Activated CD8-positive, alpha-beta T cell treated with anti-CD3 and anti-CD28 coated beads, Interleukin-2, amount 10 ng/mL, durations not matched to agents 7 days and 5 days (primary cell): ENCODE results near the gene MAP1B. TPM values are rescaled to one million over a fixed set of nuclear protein-coding genes. Genes with fewer than 3 reads are reported as not detected.
"Not testable (repeated sequence)": the region's sequence is repeated elsewhere in the genome, so short reads cannot be mapped to it uniquely, and the experiment has no call there.

ENCODE experiments used
- ATAC-seq: fragments of 150-1000 bp; cut with Tn5 transposase; one replicate; pipeline ENCODE4 v1.10.0; 2021; ENCODE audit warnings: moderate library complexity
- CTCF ChIA-PET: fragments of 350-600 bp; sonication (Branson Sonifier 250); formaldehyde crosslinking; loops from one replicate; lab custom pipeline; 2021; ENCODE audit warnings: antibody characterized with exemption; lab: Charles Lee
- POLR2A ChIA-PET: fragments of 350-600 bp; sonication (Branson Sonifier 250); formaldehyde crosslinking; loops from one replicate; lab custom pipeline; 2021; ENCODE audit warnings: antibody characterized with exemption; lab: Charles Lee
- DNase-seq: peaks from one replicate; pipeline ENCODE4 v3.0.0-alpha.2; 2020
- H3K27ac Mint-ChIP-seq: one replicate; pipeline ENCODE4 v1.8.0; 2021; ENCODE audit warnings: mild to moderate bottlenecking, mixed read lengths
- H3K27me3 Mint-ChIP-seq: one replicate; pipeline ENCODE4 v1.8.0; 2021; ENCODE audit warnings: low read depth, mixed read lengths
- H3K36me3 Mint-ChIP-seq: one replicate; pipeline ENCODE4 v1.8.0; 2021; ENCODE audit warnings: low read depth, mixed read lengths
- H3K4me1 Mint-ChIP-seq: one replicate; pipeline ENCODE4 v1.8.0; 2021; ENCODE audit warnings: low read depth, mixed read lengths
- H3K4me3 Mint-ChIP-seq: one replicate; pipeline ENCODE4 v1.8.0; 2021; ENCODE audit warnings: mild to moderate bottlenecking, mixed read lengths
- H3K9me3 Mint-ChIP-seq: one replicate; pipeline ENCODE4 v1.8.0; 2022; ENCODE audit warnings: mixed read lengths; ENCODE audit not compliant: insufficient read depth
- total RNA-seq, 2 experiments: library from RNA; stranded (reverse); gene quantifications; one replicate each; pipeline ENCODE4 v1.2.3, GENCODE V29; 2021

The MAP1B gene
- total RNA-seq, 2 experiments from 2014 or later = 0.03 TPM; not detected in 1

DNA sequence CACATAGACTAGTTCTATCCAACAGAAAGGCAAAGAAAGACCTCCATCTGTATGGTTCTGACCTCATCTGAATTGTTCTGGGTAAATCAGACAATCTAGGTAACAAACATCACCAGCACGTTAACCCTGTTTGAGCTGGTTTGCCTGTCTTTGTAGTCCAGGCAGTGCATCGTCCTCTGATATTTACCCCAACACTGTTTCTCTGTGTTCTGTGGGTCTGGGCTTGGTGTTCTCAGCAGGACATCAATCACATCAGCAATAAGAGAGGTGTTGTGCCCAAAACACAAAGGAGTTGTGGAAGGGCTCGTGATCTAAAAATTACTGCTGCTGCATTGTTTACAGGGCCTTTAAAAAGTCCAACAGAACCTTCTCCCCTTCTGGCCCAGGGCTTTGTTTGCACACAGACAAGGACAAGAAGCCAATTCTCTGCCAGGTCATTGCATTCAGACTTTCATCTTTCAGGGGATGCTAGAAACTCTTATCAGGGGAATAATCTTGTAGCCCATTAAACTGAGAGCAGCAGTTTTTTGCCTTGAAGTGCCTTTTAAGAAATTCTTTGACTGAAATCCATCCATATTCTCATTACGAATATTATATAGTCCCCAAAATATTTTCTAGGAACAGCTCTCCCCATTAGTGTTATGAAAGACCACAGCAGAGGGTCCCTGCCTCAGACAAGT, 30.5 kb upstream of the MAP1B start:
- no peaks in the 10 kb centered on the region for H3K36me3 Mint-ChIP-seq
- CTCF ChIA-PET = no interaction called here

DNA sequence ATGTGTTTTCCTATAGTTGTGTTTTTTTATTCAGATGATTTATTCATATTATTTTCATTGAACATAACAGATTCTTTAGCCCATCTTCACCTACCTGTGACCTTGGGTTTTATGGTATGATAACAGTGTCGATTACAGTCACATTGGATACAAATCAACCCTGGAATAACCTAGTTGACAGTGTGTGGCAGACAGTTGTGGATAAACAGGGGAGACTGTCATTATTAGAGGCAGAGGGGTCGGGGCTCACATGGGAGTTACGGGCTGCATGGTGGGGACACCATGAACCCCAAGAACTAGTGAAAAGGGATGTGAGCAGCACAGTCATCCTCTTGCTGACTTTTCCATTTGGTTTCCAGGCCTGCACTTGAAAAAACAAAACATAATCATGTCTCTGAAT, 29.9 kb upstream of the MAP1B start:
- ChIA-PET CTCF (no interaction called here), POLR2A (no interaction called here)
- Mint-ChIP-seq H3K27ac (no peak overlapping the region), H3K27me3 (peaks cover 19% of the 10 kb centered on the region), H3K9me3 (no peaks in the 10 kb centered on the region), H3K4me1 (no peaks in the 10 kb centered on the region), H3K4me3 (no peak overlapping the region), H3K36me3 (no peaks in the 10 kb centered on the region)
- DNase-seq = no peak
- no peak for ATAC-seq

More for the DNA sequence above, 30.5 kb upstream of the MAP1B start:
- H3K27ac Mint-ChIP-seq = no peak overlapping the region
- POLR2A ChIA-PET = no interaction called here
- ATAC-seq (no peak), DNase-seq (no peak)
- H3K27me3 Mint-ChIP-seq = peaks cover 15% of the 10 kb centered on the region
- no peaks in the 10 kb centered on the region for H3K4me1 Mint-ChIP-seq
- no peak overlapping the region for H3K4me3 Mint-ChIP-seq
- no peaks in the 10 kb centered on the region for H3K9me3 Mint-ChIP-seq

DNA sequence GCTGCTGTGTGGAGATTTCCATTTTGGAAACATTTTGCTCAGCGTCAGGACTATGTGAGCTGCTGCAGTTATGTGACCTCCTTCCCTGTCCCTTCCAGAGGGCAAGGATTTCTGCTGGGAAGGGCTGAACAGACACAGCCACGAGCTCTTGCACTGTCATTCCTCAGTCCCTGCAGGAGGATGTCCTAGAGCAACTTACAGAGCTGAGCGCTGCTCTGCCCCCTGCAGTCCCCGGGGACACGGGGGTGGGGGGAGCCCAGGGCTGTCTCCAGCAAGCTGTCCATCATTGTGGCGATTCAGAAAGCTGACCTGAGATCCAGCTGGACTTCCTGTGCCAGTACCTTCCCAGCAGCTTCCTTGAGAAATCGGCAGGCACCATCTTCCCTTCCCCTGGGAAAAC, 28.0 kb upstream of the MAP1B start:
- Mint-ChIP-seq H3K36me3 (no peaks in the 10 kb centered on the region), H3K4me3 (no peak overlapping the region), H3K27ac (no peak overlapping the region), H3K27me3 (peaks cover 29% of the 10 kb centered on the region), H3K9me3 (no peaks in the 10 kb centered on the region), H3K4me1 (no peaks in the 10 kb centered on the region)
- ChIA-PET CTCF (no interaction called here), POLR2A (no interaction called here)
- no peak for DNase-seq
- ATAC-seq = no peak

GRCh38 chr5:72082048-72082447, 25.2 kb upstream of the MAP1B start:
- no peaks in the 10 kb centered on the region for H3K36me3 Mint-ChIP-seq
- no peaks in the 10 kb centered on the region for H3K9me3 Mint-ChIP-seq
- DNase-seq (no peak), ATAC-seq (no peak)
- no peaks in the 10 kb centered on the region for H3K4me1 Mint-ChIP-seq
- CTCF ChIA-PET = no interaction called here
- no peak overlapping the region for H3K27ac Mint-ChIP-seq
- peaks cover 34% of the 10 kb centered on the region for H3K27me3 Mint-ChIP-seq
- H3K4me3 Mint-ChIP-seq = no peak overlapping the region
- POLR2A ChIA-PET = no interaction called here

GRCh38 chr5:72084876-72085275, 22.4 kb upstream of the MAP1B start:
- Mint-ChIP-seq H3K27me3 (peaks cover 23% of the 10 kb centered on the region), H3K4me1 (no peaks in the 10 kb centered on the region), H3K4me3 (no peak overlapping the region), H3K27ac (no peak overlapping the region), H3K9me3 (no peaks in the 10 kb centered on the region), H3K36me3 (no peaks in the 10 kb centered on the region)
- CTCF ChIA-PET = no interaction called here
- ATAC-seq (no peak), DNase-seq (no peak)
- POLR2A ChIA-PET = no interaction called here

GRCh38 chr5:72085319-72085718, 22.0 kb upstream of the MAP1B start:
- Mint-ChIP-seq H3K27ac (no peak overlapping the region), H3K27me3 (peaks cover 21% of the 10 kb centered on the region), H3K9me3 (no peaks in the 10 kb centered on the region), H3K36me3 (no peaks in the 10 kb centered on the region), H3K4me3 (no peak overlapping the region), H3K4me1 (no peaks in the 10 kb centered on the region)
- ChIA-PET CTCF (no interaction called here), POLR2A (no interaction called here)
- DNase-seq = no peak
- ATAC-seq = no peak

DNA sequence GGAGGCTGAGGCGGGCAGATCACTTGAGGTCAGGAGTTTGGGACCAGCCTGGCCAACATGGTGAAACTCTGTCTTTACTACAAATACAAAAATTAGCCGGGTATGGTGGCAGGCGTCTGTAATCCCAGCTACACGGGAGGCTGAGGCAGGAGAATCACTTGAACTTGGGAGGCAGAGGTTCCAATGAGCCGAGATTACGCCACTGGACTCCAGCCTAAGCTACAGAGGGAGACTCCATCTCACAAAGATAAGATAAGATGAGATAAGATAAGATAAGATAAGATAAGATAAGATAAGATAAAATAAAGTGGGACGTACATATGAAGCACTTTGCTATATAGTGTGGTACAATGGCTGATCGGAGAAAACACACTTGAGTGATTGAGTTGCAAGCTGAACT, 17.6 kb upstream of the MAP1B start:
- H3K27me3 Mint-ChIP-seq = peaks cover 11% of the 10 kb centered on the region
- CTCF ChIA-PET, H3K4me3 Mint-ChIP-seq, POLR2A ChIA-PET, H3K9me3 Mint-ChIP-seq, H3K4me1 Mint-ChIP-seq, DNase-seq, H3K36me3 Mint-ChIP-seq, ATAC-seq, H3K27ac Mint-ChIP-seq: not testable (repeated sequence)

DNA sequence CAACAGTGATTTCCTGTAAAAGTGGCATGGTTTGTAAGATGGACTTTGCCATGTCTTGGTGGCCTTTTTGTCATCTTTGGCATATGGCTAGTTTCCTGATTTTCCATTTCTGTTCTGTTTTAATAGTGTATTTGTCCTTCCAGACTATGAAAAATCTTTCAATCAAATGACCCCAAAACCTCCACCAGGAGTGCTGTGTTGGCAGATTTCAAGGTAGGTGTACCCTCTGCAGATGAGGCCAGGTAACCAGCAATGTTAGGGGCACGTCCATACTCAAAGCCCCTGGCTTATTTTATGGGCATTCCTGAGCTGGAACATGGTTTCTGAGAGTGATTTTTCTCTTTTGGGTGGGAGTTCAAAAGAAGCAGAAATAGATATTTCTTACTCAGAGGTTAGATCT, 15.2 kb upstream of the MAP1B start:
- H3K9me3 Mint-ChIP-seq = no peaks in the 10 kb centered on the region
- H3K36me3 Mint-ChIP-seq = no peaks in the 10 kb centered on the region
- ATAC-seq (no peak), DNase-seq (no peak)
- POLR2A ChIA-PET = no interaction called here
- CTCF ChIA-PET = no interaction called here
- no peaks in the 10 kb centered on the region for H3K4me1 Mint-ChIP-seq
- H3K4me3 Mint-ChIP-seq = no peak overlapping the region
- H3K27ac Mint-ChIP-seq = no peak overlapping the region
- peaks cover 16% of the 10 kb centered on the region for H3K27me3 Mint-ChIP-seq

DNA sequence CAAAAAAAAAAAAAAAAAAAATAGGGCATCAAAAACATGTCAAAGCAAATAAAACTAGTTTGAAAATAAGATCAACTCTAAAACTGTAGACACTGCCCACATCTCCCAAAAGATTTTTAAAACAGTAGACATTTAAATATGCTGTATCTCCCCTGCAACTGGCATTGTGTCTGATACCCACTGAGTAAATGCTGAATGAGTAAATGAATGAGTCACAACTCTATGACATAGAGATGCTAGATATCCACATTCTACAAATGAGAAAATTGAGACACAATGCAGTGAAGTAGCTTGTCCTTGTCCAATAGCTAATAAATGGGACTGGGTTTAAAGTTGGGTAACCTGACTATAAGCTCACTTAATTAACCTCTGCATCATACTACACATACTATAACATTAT, 14.1 kb upstream of the MAP1B start:
- no peak for ATAC-seq
- H3K27me3 Mint-ChIP-seq = peaks cover 20% of the 10 kb centered on the region

GRCh38 chr5:72093824-72094223, 13.5 kb upstream of the MAP1B start:
- ChIA-PET POLR2A (no interaction called here), CTCF (no interaction called here)
- ATAC-seq (no peak), DNase-seq (no peak)
- no peaks in the 10 kb centered on the region for H3K4me1 Mint-ChIP-seq
- no peaks in the 10 kb centered on the region for H3K36me3 Mint-ChIP-seq
- H3K27ac Mint-ChIP-seq = no peak overlapping the region
- peaks cover 22% of the 10 kb centered on the region for H3K27me3 Mint-ChIP-seq
- no peak overlapping the region for H3K4me3 Mint-ChIP-seq
- H3K9me3 Mint-ChIP-seq = no peaks in the 10 kb centered on the region

More for the DNA sequence above, 14.1 kb upstream of the MAP1B start:
- Mint-ChIP-seq H3K4me1 (no peaks in the 10 kb centered on the region), H3K36me3 (no peaks in the 10 kb centered on the region), H3K9me3 (no peaks in the 10 kb centered on the region), H3K4me3 (no peak overlapping the region), H3K27ac (no peak overlapping the region)
- DNase-seq = no peak
- ChIA-PET CTCF (no interaction called here), POLR2A (no interaction called here)

DNA sequence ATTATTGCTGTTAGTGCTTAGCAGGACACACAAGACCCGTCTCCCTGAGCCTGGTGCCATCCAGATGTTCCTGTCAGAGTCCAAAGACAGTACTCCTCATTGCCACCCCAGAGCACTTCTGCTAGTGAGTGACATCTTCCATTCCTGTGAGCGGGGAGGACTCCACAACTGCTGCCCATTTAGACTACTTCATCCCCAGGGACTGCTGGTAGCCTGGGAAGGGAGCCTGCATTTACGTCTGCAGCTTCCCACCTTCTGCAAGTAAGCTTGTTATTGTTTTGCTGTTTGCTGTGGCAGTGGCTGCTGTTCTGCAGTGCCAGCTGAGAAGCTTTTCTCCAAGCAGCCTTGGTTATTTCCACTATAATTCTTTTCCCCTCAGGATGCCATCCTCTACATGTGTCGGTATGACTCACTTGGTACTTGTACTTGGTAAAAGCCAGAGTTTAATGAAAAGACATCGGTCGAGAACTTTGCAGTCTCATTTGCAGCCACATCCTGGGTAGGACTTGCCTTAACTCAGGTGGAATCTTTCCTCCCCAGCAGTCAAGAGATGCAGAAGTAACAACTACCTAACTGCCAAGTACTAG, 10.6 kb upstream of the MAP1B start:
- Mint-ChIP-seq H3K4me1 (no peaks in the 10 kb centered on the region), H3K27me3 (peaks cover 29% of the 10 kb centered on the region), H3K36me3 (no peaks in the 10 kb centered on the region), H3K9me3 (no peaks in the 10 kb centered on the region), H3K4me3 (no peak overlapping the region), H3K27ac (no peak overlapping the region)
- POLR2A ChIA-PET = no interaction called here
- CTCF ChIA-PET = no interaction called here
- DNase-seq (no peak), ATAC-seq (no peak)

DNA sequence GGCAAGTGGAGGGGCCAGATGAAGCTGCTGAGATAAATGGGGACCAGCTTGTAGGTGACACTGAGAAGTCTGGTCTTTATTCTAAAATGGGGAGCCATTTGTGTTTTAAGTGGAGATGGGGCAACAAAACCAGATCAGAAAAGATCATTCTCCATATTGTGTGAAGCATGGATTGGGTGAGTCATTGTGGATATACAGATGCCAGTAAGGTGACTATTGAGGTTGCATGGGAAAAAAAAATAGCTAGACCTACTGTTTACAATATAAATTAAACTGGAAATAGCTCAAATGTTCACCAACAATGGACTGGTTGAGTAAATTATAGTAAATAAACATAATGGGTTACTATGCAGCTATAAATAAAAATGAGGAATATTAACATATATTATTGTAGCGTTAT, 5.4 kb upstream of the MAP1B start:
- H3K4me3 Mint-ChIP-seq = no peak overlapping the region
- peaks cover 2% of the 10 kb centered on the region for H3K4me1 Mint-ChIP-seq
- POLR2A ChIA-PET = no interaction called here
- H3K36me3 Mint-ChIP-seq = no peaks in the 10 kb centered on the region
- no peaks in the 10 kb centered on the region for H3K9me3 Mint-ChIP-seq
- H3K27me3 Mint-ChIP-seq = peaks cover 39% of the 10 kb centered on the region
- no peak overlapping the region for H3K27ac Mint-ChIP-seq
- ATAC-seq = no peak
- CTCF ChIA-PET = no interaction called here
- no peak for DNase-seq

DNA sequence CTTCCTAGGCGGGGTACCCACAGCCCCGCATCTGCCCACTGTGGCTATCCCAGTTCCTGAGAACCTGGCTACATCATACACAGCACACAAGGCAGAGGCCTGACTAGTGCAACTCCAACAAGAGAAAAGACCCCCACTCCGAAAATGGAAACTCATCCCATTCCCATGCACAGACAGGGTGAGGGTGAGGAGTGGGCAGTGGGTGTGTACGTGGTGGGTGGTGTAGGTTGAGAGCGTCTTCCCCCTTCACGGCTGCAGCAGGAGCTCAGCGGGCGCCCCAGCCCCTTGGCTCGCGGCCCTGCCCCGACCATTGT, 501 bp upstream of the MAP1B start:
- ChIA-PET CTCF (no interaction called here), POLR2A (no interaction called here)
- H3K36me3 Mint-ChIP-seq = no peaks in the 10 kb centered on the region
- no peak overlapping the region for H3K27ac Mint-ChIP-seq
- H3K4me3 Mint-ChIP-seq = peak overlapping the region; percentile 34
- peaks cover 56% of the 10 kb centered on the region for H3K27me3 Mint-ChIP-seq
- H3K9me3 Mint-ChIP-seq = no peaks in the 10 kb centered on the region
- no peak for DNase-seq
- peaks cover 12% of the 10 kb centered on the region for H3K4me1 Mint-ChIP-seq
- ATAC-seq = no peak
